GM04503 (cell line): ENCODE measurements around the gene SPX.

Experiments
- DNase-seq: peaks from one replicate; pipeline ENCODE4 v3.0.0-alpha.2; 2012; ENCODE audit warnings: low read depth

SPX gene

GRCh38 chr12:21526053-21526452, at the start of gene SPX:
TSS of gene SPX (plus strand) at chr12:21526296. CDS start at chr12:21526473, 177 bp downstream.
- DNase-seq: no peak

- DNase-seq: peak; percentile 5
Observed at GRCh38 chr12:21476949-21477348, 49.1 kb upstream of the SPX start.

GRCh38 chr12:21478756-21479455, 47.2 kb upstream of the SPX start:
- no peak for DNase-seq

GRCh38 chr12:21483531-21483930, 42.6 kb upstream of the SPX start:
- DNase-seq: no peak

- DNase-seq: no peak
Observed at GRCh38 chr12:21485998-21486397, 40.1 kb upstream of the SPX start.

- DNase-seq: no peak
Observed at GRCh38 chr12:21499765-21500164, 26.3 kb upstream of the SPX start.

- no peak for DNase-seq
Observed at GRCh38 chr12:21500786-21501257, 25.3 kb upstream of the SPX start.

- peak; percentile 92 for DNase-seq
Observed at GRCh38 chr12:21501258-21502163, 24.6 kb upstream of the SPX start, which contains the start of the genes GOLT1B and RECQL. TSS of gene GOLT1B (plus strand) at chr12:21501789. CDS start at chr12:21501924, 135 bp downstream. TSS of gene RECQL (minus strand) at chr12:21501635. CDS start at chr12:21499570, 2,065 bp downstream.

GRCh38 chr12:21502164-21502496, 24.0 kb upstream of the SPX start:
- DNase-seq: no peak

GRCh38 chr12:21502872-21503271, 23.2 kb upstream of the SPX start:
- DNase-seq: no peak

GRCh38 chr12:21505888-21506287, 20.2 kb upstream of the SPX start:
- no peak for DNase-seq

GRCh38 chr12:21507849-21508248, 18.2 kb upstream of the SPX start:
- DNase-seq: no peak

GRCh38 chr12:21509768-21510167, 16.3 kb upstream of the SPX start:
- no peak for DNase-seq

GRCh38 chr12:21516281-21516680, 9.8 kb upstream of the SPX start:
- DNase-seq: no peak

- DNase-seq: no peak
Observed at GRCh38 chr12:21518451-21518850, 7.6 kb upstream of the SPX start.

GRCh38 chr12:21521541-21521940, 4.6 kb upstream of the SPX start:
- no peak for DNase-seq

GRCh38 chr12:21523148-21523547, 2.9 kb upstream of the SPX start:
- DNase-seq: no peak

- no peak for DNase-seq
Observed at GRCh38 chr12:21526721-21527345, 737 bp downstream of the SPX start.

GRCh38 chr12:21527451-21528180, 1.5 kb downstream of the SPX start:
- DNase-seq: no peak

- DNase-seq: no peak
Observed at GRCh38 chr12:21528953-21529352, 2.9 kb downstream of the SPX start.

GRCh38 chr12:21529456-21529855, 3.4 kb downstream of the SPX start:
- no peak for DNase-seq
